ENCODE results near the gene TBCEL.

The TBCEL gene

GRCh38 chr11:121023848-121024751 is at the start of gene TBCEL:
Gene TBCEL (plus strand): TSS chr11:121024102. CDS start chr11:121045691, 21,589 bp downstream.
- DNase-seq (ENCODE audit: low read depth) = peak; percentile 93
- peak within 1 kb of the TSS; percentile 61 for H3K4me3 ChIP-seq (ENCODE audit: low read depth, low read length)
- TF ChIP-seq CTCF (IDR thresholded peaks at IDR 0.05; ENCODE audit: insufficient read depth, low read depth, low read length, missing control alignments) = no peak

GRCh38 chr11:120974466-120974865 is 49.4 kb upstream of the TBCEL start:
- DNase-seq (ENCODE audit: low read depth) = no peak
- TF ChIP-seq CTCF (IDR thresholded peaks at IDR 0.05; ENCODE audit: insufficient read depth, low read depth, low read length, missing control alignments) = no peak

GRCh38 chr11:120974965-120975364 is 48.9 kb upstream of the TBCEL start:
- H3K4me3 ChIP-seq (ENCODE audit: low read depth, low read length) = no peak overlapping the region
- DNase-seq (ENCODE audit: low read depth) = no peak
- TF ChIP-seq CTCF (IDR thresholded peaks at IDR 0.05; ENCODE audit: insufficient read depth, low read depth, low read length, missing control alignments) = no peak

More at GRCh38 chr11:120974466-120974865, 49.4 kb upstream of the TBCEL start:
- no peak overlapping the region for H3K4me3 ChIP-seq (ENCODE audit: low read depth, low read length)

GRCh38 chr11:120977266-120978137 is 46.4 kb upstream of the TBCEL start:
- no peak for TF ChIP-seq CTCF (IDR thresholded peaks at IDR 0.05; ENCODE audit: insufficient read depth, low read depth, low read length, missing control alignments)
- no peak overlapping the region for H3K4me3 ChIP-seq (ENCODE audit: low read depth, low read length)
- DNase-seq (ENCODE audit: low read depth) = no peak

- no peak for TF ChIP-seq CTCF (IDR thresholded peaks at IDR 0.05; ENCODE audit: insufficient read depth, low read depth, low read length, missing control alignments)
- DNase-seq (ENCODE audit: low read depth) = no peak
- H3K4me3 ChIP-seq (ENCODE audit: low read depth, low read length) = no peak overlapping the region
Observed at GRCh38 chr11:120978701-120979100, 45.2 kb upstream of the TBCEL start.

- DNase-seq (ENCODE audit: low read depth) = peak; percentile 30
Observed at GRCh38 chr11:120985718-120986569, 38.0 kb upstream of the TBCEL start.

More at GRCh38 chr11:120985718-120986569, 38.0 kb upstream of the TBCEL start:
- peak; percentile 16 for TF ChIP-seq CTCF (IDR thresholded peaks at IDR 0.05; ENCODE audit: insufficient read depth, low read depth, low read length, missing control alignments)
- peak overlapping the region; percentile 9; the same call in 1 of the 2 replicates for H3K4me3 ChIP-seq (ENCODE audit: low read depth, low read length)
